B cell (primary cell): Measurements from ENCODE around the gene FN3K.

Experiments
- EZH2 ChIP-seq: IDR thresholded peaks from 2 replicates; pipeline ENCODE4 v1.6.1; 2012; ENCODE audit warnings: borderline replicate concordance, low read depth, mild to moderate bottlenecking, moderate library complexity, low read length; ENCODE audit not compliant: insufficient read depth, poor library complexity, severe bottlenecking
- TF ChIP-seq, protein P1 (sequence below): fragments of 200-600 bp; IDR thresholded peaks from one replicate; pipeline ENCODE4 v1.8.0; 2022; ENCODE audit warnings: antibody characterized with exemption, mild to moderate bottlenecking

GRCh38 chr17:82787081-82787848 is 51.9 kb downstream of the FN3K start:
- TF ChIP-seq EZH2, result no peak
- TF ChIP-seq, protein P1, sequence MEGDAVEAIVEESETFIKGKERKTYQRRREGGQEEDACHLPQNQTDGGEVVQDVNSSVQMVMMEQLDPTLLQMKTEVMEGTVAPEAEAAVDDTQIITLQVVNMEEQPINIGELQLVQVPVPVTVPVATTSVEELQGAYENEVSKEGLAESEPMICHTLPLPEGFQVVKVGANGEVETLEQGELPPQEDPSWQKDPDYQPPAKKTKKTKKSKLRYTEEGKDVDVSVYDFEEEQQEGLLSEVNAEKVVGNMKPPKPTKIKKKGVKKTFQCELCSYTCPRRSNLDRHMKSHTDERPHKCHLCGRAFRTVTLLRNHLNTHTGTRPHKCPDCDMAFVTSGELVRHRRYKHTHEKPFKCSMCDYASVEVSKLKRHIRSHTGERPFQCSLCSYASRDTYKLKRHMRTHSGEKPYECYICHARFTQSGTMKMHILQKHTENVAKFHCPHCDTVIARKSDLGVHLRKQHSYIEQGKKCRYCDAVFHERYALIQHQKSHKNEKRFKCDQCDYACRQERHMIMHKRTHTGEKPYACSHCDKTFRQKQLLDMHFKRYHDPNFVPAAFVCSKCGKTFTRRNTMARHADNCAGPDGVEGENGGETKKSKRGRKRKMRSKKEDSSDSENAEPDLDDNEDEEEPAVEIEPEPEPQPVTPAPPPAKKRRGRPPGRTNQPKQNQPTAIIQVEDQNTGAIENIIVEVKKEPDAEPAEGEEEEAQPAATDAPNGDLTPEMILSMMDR, result no peak
